BLaER1 treated with 17β-estradiol and CSF1 and Interleukin-3, amounts not matched to agents 10 nM and 100 nM (cell line): ENCODE measurements around the gene AP1S1.

Source experiments
- H3K27ac ChIP-seq, 11 experiments: shearing (Covaris generic); formaldehyde crosslinking; 2 replicates each; pipeline ENCODE4 v1.8.1; 2022
- H3K27me3 ChIP-seq, 11 experiments: shearing (Covaris generic); formaldehyde crosslinking; 2 replicates each; pipeline ENCODE4 v1.8.1; 2022
- H3K36me3 ChIP-seq, 11 experiments: shearing (Covaris generic); formaldehyde crosslinking; 2 replicates each; pipeline ENCODE4 v1.8.1; 2022
- H3K4me1 ChIP-seq, 10 experiments: shearing (Covaris generic); formaldehyde crosslinking; 2 replicates each; pipeline ENCODE4 v1.8.1; 2022
- H3K4me2 ChIP-seq, 11 experiments: shearing (Covaris generic); formaldehyde crosslinking; 2 replicates each; pipeline ENCODE4 v1.8.1; 2022
- H3K4me3 ChIP-seq, 10 experiments: shearing (Covaris generic); formaldehyde crosslinking; 2 replicates each; pipeline ENCODE4 v1.8.1; 2022
- H3K9ac ChIP-seq, 11 experiments: shearing (Covaris generic); formaldehyde crosslinking; 2 replicates each; pipeline ENCODE4 v1.8.1; 2022
- H3K9me3 ChIP-seq, 11 experiments: shearing (Covaris generic); formaldehyde crosslinking; replicated peaks in 1 of 11; 2 replicates each; pipeline ENCODE4 v1.8.1; 2022
- H4K20me1 ChIP-seq, 11 experiments: shearing (Covaris generic); formaldehyde crosslinking; 2 replicates each; pipeline ENCODE4 v1.8.1; 2022
- Cebpa-rat ChIP-seq, 11 experiments: shearing (Covaris generic); IDR thresholded peaks; 2 replicates each; pipeline ENCODE4 v1.8.1; 2022

Gene AP1S1

GRCh38 chr7:101140746-101141382 lies 13.4 kb upstream of the AP1S1 start:
- H3K27ac ChIP-seq, result peak overlapping the region in 4 of 11 experiments; percentile 5 to 32 (median 8); a peak in 2 of 22 replicates
- no peak overlapping the region for H3K4me3 ChIP-seq
- peak overlapping the region in 5 of 11 experiments; percentile 2 to 34 (median 5); a peak in 3 of 22 replicates for H3K9ac ChIP-seq
- H3K36me3 ChIP-seq, result no peaks in the 10 kb centered on the region
- no peaks in the 10 kb centered on the region for H4K20me1 ChIP-seq
- peak overlapping the region; percentile 4 to 83 (median 50); a peak in 20 of 22 replicates for H3K4me2 ChIP-seq
- no peaks in the 10 kb centered on the region for H3K9me3 ChIP-seq
- H3K4me1 ChIP-seq, result peaks cover 53 to 76% (median 63%) of the 10 kb centered on the region in 10 experiments
- TF ChIP-seq Cebpa-rat (IDR thresholded peaks at IDR 0.05), result no peak
- H3K27me3 ChIP-seq, result 0 out of 22 replicates have a peak, but pooled peaks cover 0 to 3% (median 0%) of the 10 kb centered on the region in 11 experiments

GRCh38 chr7:101151908-101152651 lies 2.2 kb upstream of the AP1S1 start:
- no peak overlapping the region for H3K27ac ChIP-seq
- no peak overlapping the region for H3K4me2 ChIP-seq
- no peaks in the 10 kb centered on the region for H3K9me3 ChIP-seq
- peaks cover 21 to 33% (median 28%) of the 10 kb centered on the region in 10 experiments for H3K4me1 ChIP-seq
- peaks cover 0 to 16% (median 0%) of the 10 kb centered on the region in 11 experiments; a peak in 5 of 22 replicates for H4K20me1 ChIP-seq
- 0 out of 22 replicates have a peak, but pooled peaks cover 0 to 10% (median 0%) of the 10 kb centered on the region in 11 experiments for H3K27me3 ChIP-seq
- no peak for TF ChIP-seq Cebpa-rat (IDR thresholded peaks at IDR 0.05)
- H3K36me3 ChIP-seq, result peaks cover 2 to 10% (median 6%) of the 10 kb centered on the region in 11 experiments; a peak in 19 of 22 replicates
- no peak overlapping the region for H3K9ac ChIP-seq
- no peak overlapping the region for H3K4me3 ChIP-seq

- H3K4me3 ChIP-seq, result peak overlapping the region; percentile 70 to 93 (median 82)
- H3K9me3 ChIP-seq, result no peaks in the 10 kb centered on the region
- peak overlapping the region; percentile 80 to 89 (median 85) for H3K9ac ChIP-seq
- peaks cover 21 to 36% (median 32%) of the 10 kb centered on the region in 11 experiments for H3K36me3 ChIP-seq
- no peaks in the 10 kb centered on the region for H3K27me3 ChIP-seq
- H3K4me1 ChIP-seq, result peaks cover 27 to 40% (median 34%) of the 10 kb centered on the region in 10 experiments
- H3K27ac ChIP-seq, result peak overlapping the region; percentile 39 to 82 (median 75)
- TF ChIP-seq Cebpa-rat (IDR thresholded peaks at IDR 0.05), result no peak
- peak overlapping the region; percentile 90 to 100 (median 97) for H3K4me2 ChIP-seq
- H4K20me1 ChIP-seq, result peaks cover 0 to 42% (median 0%) of the 10 kb centered on the region in 11 experiments; a peak in 5 of 22 replicates
These were observed 422 bp downstream of the AP1S1 start for GRCh38 chr7:101154693-101155102.

- peaks cover 23 to 43% (median 36%) of the 10 kb centered on the region in 11 experiments for H3K36me3 ChIP-seq
- no peak for TF ChIP-seq Cebpa-rat (IDR thresholded peaks at IDR 0.05)
- peak overlapping the region; percentile 39 to 82 (median 75) for H3K27ac ChIP-seq
- H3K4me2 ChIP-seq, result peak overlapping the region; percentile 90 to 100 (median 97)
- peak overlapping the region; percentile 80 to 89 (median 85) for H3K9ac ChIP-seq
- H3K4me3 ChIP-seq, result peak overlapping the region; percentile 70 to 93 (median 82)
- no peaks in the 10 kb centered on the region for H3K27me3 ChIP-seq
- H4K20me1 ChIP-seq, result peaks cover 0 to 47% (median 0%) of the 10 kb centered on the region in 11 experiments; a peak in 6 of 22 replicates
- H3K9me3 ChIP-seq, result no peaks in the 10 kb centered on the region
- peaks cover 27 to 46% (median 41%) of the 10 kb centered on the region in 10 experiments for H3K4me1 ChIP-seq
These were observed 1.0 kb downstream of the AP1S1 start for GRCh38 chr7:101155303-101155702.

DNA sequence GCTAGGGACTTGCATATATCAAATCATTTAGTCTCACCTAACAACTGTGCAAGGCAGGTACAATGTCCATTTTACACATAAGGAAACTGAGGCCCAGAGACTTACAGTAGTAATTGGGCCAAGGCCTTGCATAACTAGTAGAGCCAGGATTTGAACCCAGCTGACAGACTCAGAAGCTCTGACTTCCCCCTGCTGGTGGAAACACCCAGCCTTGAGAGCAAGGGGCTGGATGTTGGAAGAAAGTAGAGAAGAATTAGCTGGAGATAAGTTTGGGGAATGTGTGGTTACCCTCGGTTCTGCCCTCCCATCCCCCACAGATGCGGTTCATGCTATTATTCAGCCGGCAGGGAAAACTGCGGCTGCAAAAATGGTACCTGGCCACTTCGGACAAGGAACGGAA lies 2.0 kb downstream of the AP1S1 start:
- Histone ChIP-seq H3K27ac (no peak overlapping the region), H3K27me3 (no peaks in the 10 kb centered on the region), H3K9ac (peak overlapping the region in 1 of 11 experiments; percentile 85; a peak in 1 of 22 replicates), H3K4me3 (0 out of 20 replicates have a peak overlapping the region, but pooled peaks of 1 of the 10 experiments have one; percentile 83), H4K20me1 (peaks cover 0 to 49% (median 0%) of the 10 kb centered on the region in 11 experiments; a peak in 6 of 22 replicates), H3K9me3 (no peaks in the 10 kb centered on the region), H3K36me3 (peaks cover 23 to 44% (median 37%) of the 10 kb centered on the region in 11 experiments), H3K4me2 (peak overlapping the region; percentile 90 to 100 (median 97); a peak in 19 of 22 replicates), H3K4me1 (peaks cover 27 to 55% (median 48%) of the 10 kb centered on the region in 10 experiments)
- TF ChIP-seq Cebpa-rat (IDR thresholded peaks at IDR 0.05), result no peak

- TF ChIP-seq Cebpa-rat (IDR thresholded peaks at IDR 0.05), result no peak
- H3K27me3 ChIP-seq, result no peaks in the 10 kb centered on the region
- H3K4me1 ChIP-seq, result peaks cover 31 to 62% (median 56%) of the 10 kb centered on the region in 10 experiments
- peak overlapping the region in 4 of 11 experiments; percentile 90 to 99 (median 96); a peak in 3 of 22 replicates for H3K4me2 ChIP-seq
- H3K36me3 ChIP-seq, result peaks cover 23 to 44% (median 37%) of the 10 kb centered on the region in 11 experiments
- no peak overlapping the region for H3K4me3 ChIP-seq
- no peak overlapping the region for H3K27ac ChIP-seq
- peaks cover 0 to 49% (median 0%) of the 10 kb centered on the region in 11 experiments; a peak in 6 of 22 replicates for H4K20me1 ChIP-seq
- H3K9me3 ChIP-seq, result no peaks in the 10 kb centered on the region
- H3K9ac ChIP-seq, result no peak overlapping the region; a peak in 2 of 22 replicates
These were observed 2.8 kb downstream of the AP1S1 start for GRCh38 chr7:101156866-101157589.

GRCh38 chr7:101159696-101160674 lies 5.7 kb downstream of the AP1S1 start:
- TF ChIP-seq Cebpa-rat (IDR thresholded peaks at IDR 0.05), result no peak
- peaks cover 45 to 76% (median 72%) of the 10 kb centered on the region in 10 experiments for H3K4me1 ChIP-seq
- H3K4me2 ChIP-seq, result peak overlapping the region in 8 of 11 experiments; percentile 10 to 37 (median 28); a peak in 10 of 22 replicates

More at GRCh38 chr7:101159696-101160674, 5.7 kb downstream of the AP1S1 start:
- Histone ChIP-seq H3K9ac (0 out of 22 replicates have a peak overlapping the region, but pooled peaks of 1 of the 11 experiments have one; percentile 13), H3K27ac (no peak overlapping the region), H3K4me3 (no peak overlapping the region), H4K20me1 (peaks cover 0 to 64% (median 14%) of the 10 kb centered on the region in 11 experiments; a peak in 21 of 22 replicates), H3K9me3 (no peaks in the 10 kb centered on the region), H3K36me3 (peaks cover 23 to 44% (median 37%) of the 10 kb centered on the region in 11 experiments), H3K27me3 (peaks cover 11 to 16% (median 13%) of the 10 kb centered on the region in 11 experiments; a peak in 21 of 22 replicates)
